Naive thymus-derived CD8-positive, alpha-beta T cell (primary cell): ENCODE data around the gene SNRPA. TPM values are rescaled to one million over a fixed set of nuclear protein-coding genes. Genes with fewer than 3 reads are reported as not detected.
A peak's percentile ranks its signal among the peaks of the same experiment; 100 is the strongest.
"Not testable (repeated sequence)": the region's sequence is repeated elsewhere in the genome, so short reads cannot be mapped to it uniquely, and the experiment has no call there.

Experiments
- ATAC-seq, 2 donors: fragments of 150-1000 bp; cut with Tn5 transposase in 1 of 2; sonication (Bioruptor Pico), chemical (Tn5 transposase) in 1 of 2; 1 replicate in 1 of 2; 2 replicates in 1 of 2; pipeline ENCODE4 v1.10.0; 2021; ENCODE audit warnings: mild to moderate bottlenecking in 2 of 2, moderate library complexity in 2 of 2
- POLR2A ChIA-PET: fragments of 350-600 bp; sonication (Branson Sonifier 250); formaldehyde crosslinking; loops from one replicate; lab custom pipeline; 2021; ENCODE audit warnings: antibody characterized with exemption; lab: Charles Lee
- DNase-seq, 10 donors: peaks; one replicate each; pipeline versions ENCODE4 v3.0.0 to v3.0.0-alpha.2; 2020 to 2022
- H3K27ac Mint-ChIP-seq, 10 donors: one replicate each; pipeline ENCODE4 v1.8.0; 2020 to 2022; ENCODE audit warnings: mild to moderate bottlenecking in 10 of 10, mixed read lengths in 10 of 10, moderate library complexity in 4 of 10, inconsistent platforms in 1 of 10
- H3K27me3 Mint-ChIP-seq, 5 donors: one replicate each; pipeline ENCODE4 v1.8.0; 2021 to 2022; ENCODE audit warnings: mixed read lengths in 5 of 5
- H3K36me3 Mint-ChIP-seq, 3 donors: one replicate each; pipeline ENCODE4 v1.8.0; 2020 to 2022; ENCODE audit warnings: mixed read lengths in 3 of 3, mild to moderate bottlenecking in 2 of 3, inconsistent platforms in 1 of 3
- H3K4me1 Mint-ChIP-seq, 4 donors: one replicate each; pipeline ENCODE4 v1.8.0; 2021 to 2022; ENCODE audit warnings: mixed read lengths in 4 of 4
- H3K4me3 Mint-ChIP-seq, 10 donors: one replicate each; pipeline ENCODE4 v1.8.0; 2020 to 2022; ENCODE audit warnings: mild to moderate bottlenecking in 10 of 10, mixed read lengths in 10 of 10, moderate library complexity in 6 of 10, inconsistent platforms in 1 of 10
- H3K9me3 Mint-ChIP-seq, 9 donors: one replicate each; pipeline ENCODE4 v1.8.0; 2020 to 2022; ENCODE audit warnings: mixed read lengths in 9 of 9, mild to moderate bottlenecking in 3 of 9, inconsistent platforms in 1 of 9, moderate library complexity in 1 of 9
- polyA plus RNA-seq, 3 donors: library from polyadenylated mRNA; unstranded; fragments of 300-500 nt; fragmentation: Illumina TruSeq; gene quantifications; one replicate each; pipeline ENCODE4 v1.2.3, GENCODE V29; 2021
- total RNA-seq, 8 experiments: library from RNA in 2 of 8; stranded (reverse) in 2 of 8; gene quantifications; one replicate each; pipeline ENCODE4 v1.2.3 and lab custom pipeline; 2021 to 2026

The SNRPA gene
- total and polyA plus RNA-seq, 5 experiments from 2014 or later = 45.9 to 68.2 (median 62.3) TPM

- peaks cover 18 to 48% (median 34%) of the 10 kb centered on the region in 4 donors for H3K4me1 Mint-ChIP-seq
Observed at GRCh38 chr19:40768869-40769268, 17.9 kb downstream of the SNRPA start.

DNA sequence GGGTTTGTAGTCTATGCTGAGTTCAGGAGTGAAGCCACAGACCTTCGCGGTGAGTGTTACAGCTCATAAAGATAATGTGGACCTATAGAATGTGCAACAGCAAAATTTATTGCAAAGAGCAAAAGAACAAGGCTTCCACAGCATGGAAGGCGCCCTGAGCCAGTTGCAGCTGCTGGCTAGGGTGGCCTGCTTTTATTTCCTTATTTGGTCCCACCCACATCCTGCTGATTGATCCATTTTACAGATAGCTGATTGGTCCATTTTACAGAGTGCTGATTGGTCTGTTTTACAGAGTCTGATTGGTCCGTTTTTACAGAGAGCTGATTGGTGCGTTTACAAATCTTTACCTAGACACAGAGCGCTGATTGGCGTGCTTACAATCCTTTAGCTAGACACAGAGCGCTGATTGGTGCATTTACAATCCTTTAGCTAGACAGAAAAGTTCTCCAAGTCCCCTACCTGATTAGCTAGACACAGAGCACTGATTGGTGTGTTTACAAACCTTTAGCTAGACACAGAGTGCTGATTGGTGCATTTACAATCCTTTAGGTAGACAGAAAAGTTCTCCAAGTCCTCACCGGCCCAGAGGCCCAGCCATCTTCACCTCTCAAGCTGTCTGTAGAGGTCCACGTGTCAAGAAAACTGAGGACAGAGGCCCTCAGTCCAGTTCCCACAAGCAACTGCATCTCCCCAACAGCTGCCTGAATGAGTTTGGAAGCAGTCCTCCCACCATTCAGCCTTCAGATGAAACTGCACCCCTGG is 20.3 kb downstream of the SNRPA start:
- peak; percentile 46 to 74 for ATAC-seq
- peaks cover 8 to 28% (median 14%) of the 10 kb centered on the region in 4 donors for H3K4me1 Mint-ChIP-seq
- DNase-seq = peak in 2 of 10 donors; percentile 41 to 52
- not testable (repeated sequence) for H3K9me3 Mint-ChIP-seq, H3K27me3 Mint-ChIP-seq
- POLR2A ChIA-PET = interaction anchor here (0.5 to 1.6 kb wide), 6 partner anchors 11 to 373 kb away, joined by 3 to 5 read pairs (median 4); partner anchors contain the start of gene ACTMAP
- H3K4me3 Mint-ChIP-seq = peak overlapping the region in 3 of 10 donors; percentile 16 to 41 (median 26)
- peaks cover 3 to 17% (median 6%) of the 10 kb centered on the region in 3 donors for H3K36me3 Mint-ChIP-seq
- H3K27ac Mint-ChIP-seq = peak overlapping the region; percentile 24 to 86 (median 51)

More at GRCh38 chr19:40768869-40769268, 17.9 kb downstream of the SNRPA start:
- peaks cover 0 to 4% (median 0%) of the 10 kb centered on the region in 9 donors for H3K9me3 Mint-ChIP-seq
- POLR2A ChIA-PET = interaction anchor here (1.4 kb wide), 1 partner anchor 9 kb away, joined by 4 read pairs; the partner anchor contains the start of gene RAB4B
- no peak for DNase-seq
- peaks cover 9 to 40% (median 17%) of the 10 kb centered on the region in 3 donors for H3K36me3 Mint-ChIP-seq
- no peak overlapping the region for H3K4me3 Mint-ChIP-seq
- H3K27me3 Mint-ChIP-seq = no peaks in the 10 kb centered on the region
- peak overlapping the region in 3 of 10 donors; percentile 31 to 70 (median 49) for H3K27ac Mint-ChIP-seq
- ATAC-seq = no peak

DNA sequence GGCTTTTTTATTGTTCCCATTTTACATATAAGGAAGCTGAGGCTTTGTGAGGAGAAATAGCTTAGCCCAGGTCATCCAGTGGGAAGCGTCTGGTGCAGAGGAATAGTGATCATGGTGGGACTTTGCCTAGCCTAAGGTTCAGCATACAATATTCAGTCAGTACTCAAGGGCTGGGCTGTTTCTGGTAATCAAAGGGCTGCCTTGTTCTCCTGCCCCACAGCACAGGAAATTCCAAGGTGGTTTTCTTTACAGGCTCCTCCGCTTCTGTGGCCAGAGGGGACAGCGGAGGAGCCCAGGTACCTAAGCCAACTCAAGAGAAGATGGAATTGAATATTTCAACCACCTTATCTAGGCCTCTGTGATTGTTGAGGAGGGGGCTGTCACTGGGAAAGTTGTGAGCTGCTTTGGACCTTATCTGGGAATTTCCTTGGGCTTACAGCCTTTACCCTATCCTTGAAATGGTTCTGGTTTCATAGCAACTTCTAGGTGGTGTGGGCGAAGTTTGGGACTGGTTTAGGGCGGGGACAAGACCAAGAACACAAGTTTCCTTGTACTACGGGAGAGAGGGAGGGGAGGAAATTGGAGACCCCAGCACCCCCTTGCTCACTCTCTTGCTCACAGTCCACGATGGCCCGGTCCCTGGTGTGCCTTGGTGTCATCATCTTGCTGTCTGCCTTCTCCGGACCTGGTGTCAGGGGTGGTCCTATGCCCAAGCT is 24.1 kb downstream of the SNRPA start, which contains the start of gene MIA:
Gene MIA, plus strand, starts transcription at position 606 of the 716 bp plus-strand sequence. Its CDS starts 22 bp downstream, at position 628.
- POLR2A ChIA-PET = interaction anchor here (1.2 to 6.4 kb wide), 2 partner anchors 15 to 26 kb away, joined by 3 to 301 read pairs; partner anchors contain the start of gene EGLN2
- peaks cover 0 to 2% (median 0%) of the 10 kb centered on the region in 5 donors for H3K27me3 Mint-ChIP-seq
- DNase-seq (no peak), ATAC-seq (no peak)
- peaks cover 3 to 9% (median 6%) of the 10 kb centered on the region in 3 donors for H3K36me3 Mint-ChIP-seq
- peaks cover 0 to 4% (median 0%) of the 10 kb centered on the region in 9 donors for H3K9me3 Mint-ChIP-seq
- peak within 1 kb of the TSS in 3 of 10 donors; percentile 19 to 44 (median 40) for H3K4me3 Mint-ChIP-seq
- H3K4me1 Mint-ChIP-seq = peaks cover 19 to 45% (median 41%) of the 10 kb centered on the region in 4 donors
- H3K27ac Mint-ChIP-seq = peak within 1 kb of the TSS in 7 of 10 donors; percentile 58 to 99 (median 80)

DNA sequence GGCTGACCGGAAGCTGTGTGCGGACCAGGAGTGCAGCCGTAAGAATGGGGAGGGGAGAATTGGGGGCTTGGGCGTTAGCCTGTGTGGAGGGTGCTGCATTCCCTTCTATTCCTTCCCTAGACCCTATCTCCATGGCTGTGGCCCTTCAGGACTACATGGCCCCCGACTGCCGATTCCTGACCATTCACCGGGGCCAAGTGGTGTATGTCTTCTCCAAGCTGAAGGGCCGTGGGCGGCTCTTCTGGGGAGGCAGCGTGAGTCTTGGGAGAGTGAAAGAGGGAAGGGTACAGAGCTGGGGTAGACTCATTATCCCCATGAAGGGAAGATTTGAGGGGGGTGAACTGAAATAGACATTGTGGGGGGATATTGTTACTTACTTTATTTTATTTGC is 24.6 kb downstream of the SNRPA start:
- H3K9me3 Mint-ChIP-seq = peaks cover 0 to 4% (median 0%) of the 10 kb centered on the region in 9 donors
- ATAC-seq = no peak
- peaks cover 21 to 48% (median 42%) of the 10 kb centered on the region in 4 donors for H3K4me1 Mint-ChIP-seq
- H3K27me3 Mint-ChIP-seq = peaks cover 0 to 2% (median 0%) of the 10 kb centered on the region in 5 donors
- DNase-seq = no peak
- peak overlapping the region in 2 of 10 donors; percentile 11 to 44 for H3K4me3 Mint-ChIP-seq
- peaks cover 3 to 13% (median 6%) of the 10 kb centered on the region in 3 donors for H3K36me3 Mint-ChIP-seq
- POLR2A ChIA-PET = interaction anchor here (6.4 kb wide), 1 partner anchor 26 kb away, joined by 301 read pairs; the partner anchor contains the start of gene EGLN2
- H3K27ac Mint-ChIP-seq = peak overlapping the region in 4 of 10 donors; percentile 48 to 82 (median 66)

DNA sequence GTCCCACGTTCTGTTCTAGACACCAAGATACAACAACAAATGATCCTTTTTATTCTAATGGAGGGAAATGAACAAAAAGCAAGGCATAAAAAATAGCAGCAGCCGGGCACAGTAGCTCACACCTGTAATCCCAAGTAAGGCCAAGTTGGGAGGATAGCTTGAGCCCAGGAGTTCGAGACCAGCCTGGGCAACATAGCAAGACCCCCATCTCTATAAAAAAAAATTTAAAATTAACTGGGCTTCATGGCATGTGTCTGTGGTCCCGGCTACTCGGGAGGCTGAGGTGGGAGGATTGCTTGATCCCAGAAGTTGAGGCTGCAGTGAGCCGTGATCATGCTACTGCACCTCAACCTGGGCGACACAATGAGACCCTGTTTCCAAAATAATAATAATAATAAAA is 25.4 kb downstream of the SNRPA start:
- Mint-ChIP-seq H3K4me3 (peak overlapping the region in 4 of 10 donors; percentile 19 to 96 (median 64)), H3K9me3 (no peaks in the 10 kb centered on the region), H3K27me3 (peaks cover 0 to 2% (median 0%) of the 10 kb centered on the region in 5 donors), H3K27ac (peak overlapping the region in 7 of 10 donors; percentile 60 to 100 (median 97)), H3K36me3 (peaks cover 0 to 13% (median under 1%) of the 10 kb centered on the region in 3 donors), H3K4me1 (peaks cover 22 to 43% (median 41%) of the 10 kb centered on the region in 4 donors)
- POLR2A ChIA-PET = interaction anchor here (2.8 to 6.4 kb wide), 5 partner anchors 11 to 60 kb away, joined by 18 to 301 read pairs (median 22); partner anchors contain the start of genes ACTMAP, COQ8B, EGLN2 and ITPKC
- DNase-seq (no peak), ATAC-seq (no peak)

DNA sequence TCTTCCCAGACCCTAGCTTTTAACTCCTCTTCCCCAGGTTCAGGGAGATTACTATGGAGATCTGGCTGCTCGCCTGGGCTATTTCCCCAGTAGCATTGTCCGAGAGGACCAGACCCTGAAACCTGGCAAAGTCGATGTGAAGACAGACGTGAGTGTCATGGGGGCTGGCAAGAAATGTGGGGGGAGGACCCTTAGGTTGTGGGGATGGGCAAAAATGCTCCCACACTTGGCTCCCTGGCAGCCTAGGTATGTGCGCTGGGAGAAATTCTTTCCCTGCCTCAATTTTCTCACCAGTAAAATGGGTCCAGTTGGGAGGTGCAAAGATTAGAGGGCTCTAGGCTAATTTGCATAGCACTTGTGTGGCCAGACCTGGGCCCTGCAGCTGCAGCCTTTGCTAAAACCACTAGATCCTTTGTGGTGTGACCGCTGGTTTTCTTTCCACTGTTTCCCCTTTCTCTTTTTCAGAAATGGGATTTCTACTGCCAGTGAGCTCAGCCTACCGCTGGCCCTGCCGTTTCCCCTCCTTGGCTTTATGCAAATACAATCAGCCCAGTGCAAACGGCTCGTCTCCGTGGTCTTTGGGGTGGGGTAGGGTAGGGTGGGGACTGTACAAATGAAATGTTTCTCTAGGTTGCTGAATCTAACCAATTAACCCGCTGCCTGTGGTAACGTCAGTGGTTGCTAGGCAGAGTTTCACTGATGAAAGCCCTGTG is 26.1 kb downstream of the SNRPA start:
- peaks cover 25 to 45% (median 41%) of the 10 kb centered on the region in 4 donors for H3K4me1 Mint-ChIP-seq
- peaks cover 0 to 2% (median 0%) of the 10 kb centered on the region in 5 donors for H3K27me3 Mint-ChIP-seq
- H3K27ac Mint-ChIP-seq = peak overlapping the region; percentile 89 to 100 (median 98)
- POLR2A ChIA-PET = interaction anchor here (0.6 to 6.4 kb wide), 21 partner anchors 9 to 573 kb away, joined by 3 to 301 read pairs (median 8); partner anchors contain the start of genes ACTMAP, COQ8B, EGLN2 and HNRNPUL1
- DNase-seq (peak; percentile 64 to 96 (median 90)), ATAC-seq (peak; percentile 61 to 72)
- peak overlapping the region; percentile 88 to 97 (median 94) for H3K4me3 Mint-ChIP-seq
- H3K36me3 Mint-ChIP-seq = peaks cover 0 to 19% (median 2%) of the 10 kb centered on the region in 3 donors
- H3K9me3 Mint-ChIP-seq = no peaks in the 10 kb centered on the region

GRCh38 chr19:40777645-40777936 is 26.6 kb downstream of the SNRPA start:
- POLR2A ChIA-PET = interaction anchor here (0.6 to 6.4 kb wide), 30 partner anchors 8 to 572 kb away, joined by 3 to 301 read pairs (median 5); partner anchors contain the start of genes ACTMAP, C19orf47, COQ8B and EGLN2
- Mint-ChIP-seq H3K36me3 (peaks cover 0 to 23% (median 5%) of the 10 kb centered on the region in 3 donors), H3K4me3 (peak overlapping the region; percentile 88 to 97 (median 94)), H3K9me3 (no peaks in the 10 kb centered on the region), H3K27me3 (peaks cover 0 to 2% (median 0%) of the 10 kb centered on the region in 5 donors), H3K27ac (peak overlapping the region; percentile 89 to 100 (median 98)), H3K4me1 (peaks cover 28 to 45% (median 42%) of the 10 kb centered on the region in 4 donors)
- DNase-seq (no peak), ATAC-seq (no peak)

DNA sequence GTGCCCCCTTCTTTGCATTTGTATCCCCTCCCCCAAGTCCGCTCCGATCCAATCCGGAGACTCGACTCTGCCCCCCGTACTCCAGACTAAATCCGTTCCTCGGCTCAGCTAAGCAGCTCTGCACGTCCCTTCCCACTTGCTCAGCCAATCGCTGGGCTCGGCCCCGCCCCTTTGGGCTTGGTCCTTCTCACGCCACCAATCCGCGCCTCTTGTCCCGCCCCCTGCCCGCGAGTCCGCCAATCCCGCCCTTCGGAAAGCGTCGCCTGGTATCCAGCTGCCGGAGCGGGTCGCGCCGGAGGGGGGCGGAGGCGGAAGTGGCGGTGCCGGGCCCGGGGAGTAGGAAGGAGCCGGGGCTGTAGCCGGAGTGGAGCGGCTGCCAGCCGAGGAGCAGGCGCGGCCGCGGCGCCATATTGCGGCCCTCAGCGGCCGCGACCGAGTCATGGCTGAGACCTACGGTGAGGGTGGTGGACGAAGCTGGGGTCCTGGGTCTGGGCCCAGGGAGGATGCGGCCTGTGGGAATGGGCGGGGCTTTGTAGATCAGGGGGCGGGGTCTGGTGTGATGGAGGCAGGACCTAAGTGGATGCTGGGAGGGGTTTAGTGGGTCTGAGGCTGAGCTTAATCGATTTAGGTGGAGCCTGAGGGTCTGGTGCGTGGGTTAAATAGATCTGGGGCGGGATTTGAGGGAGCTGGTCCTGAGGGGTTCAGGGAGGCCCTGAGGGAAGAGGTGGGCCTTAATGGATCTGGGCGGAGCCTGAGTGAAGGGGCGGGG is 27.1 kb downstream of the SNRPA start, which contains the start of gene RAB4B:
Gene RAB4B, plus strand, starts transcription at position 311 of the 769 bp plus-strand sequence. Its CDS starts 129 bp downstream, at position 440.
- H3K9me3 Mint-ChIP-seq = no peaks in the 10 kb centered on the region
- DNase-seq = peak; percentile 99 to 100 (median 100)

GRCh38 chr19:40778706-40779284 is 27.8 kb downstream of the SNRPA start:
- no peaks in the 10 kb centered on the region for H3K9me3 Mint-ChIP-seq
- H3K27ac Mint-ChIP-seq = peak overlapping the region; percentile 89 to 100 (median 98)
- H3K36me3 Mint-ChIP-seq = peaks cover 0 to 28% (median 5%) of the 10 kb centered on the region in 3 donors
- peaks cover 30 to 46% (median 43%) of the 10 kb centered on the region in 4 donors for H3K4me1 Mint-ChIP-seq
- ATAC-seq = no peak
- H3K27me3 Mint-ChIP-seq = peaks cover 0 to 2% (median 0%) of the 10 kb centered on the region in 5 donors
- POLR2A ChIA-PET = interaction anchor here (0.6 to 6.4 kb wide), 24 partner anchors 9 to 485 kb away, joined by 3 to 301 read pairs (median 8); partner anchors contain the start of genes ACTMAP, C19orf47, COQ8B and EGLN2
- DNase-seq = no peak
- peak overlapping the region; percentile 88 to 97 (median 94) for H3K4me3 Mint-ChIP-seq

More for the DNA sequence above, 27.1 kb downstream of the SNRPA start, which contains the start of gene RAB4B:
- POLR2A ChIA-PET = interaction anchor here (0.6 to 6.4 kb wide), 30 partner anchors 9 to 524 kb away, joined by 3 to 301 read pairs (median 6); partner anchors contain the start of genes ACTMAP, C19orf47, COQ8B and EGLN2
- H3K36me3 Mint-ChIP-seq = peaks cover 0 to 24% (median 5%) of the 10 kb centered on the region in 3 donors
- peaks cover 28 to 44% (median 42%) of the 10 kb centered on the region in 4 donors for H3K4me1 Mint-ChIP-seq
- H3K27me3 Mint-ChIP-seq = peaks cover 0 to 2% (median 0%) of the 10 kb centered on the region in 5 donors
- peak within 1 kb of the TSS; percentile 88 to 97 (median 94) for H3K4me3 Mint-ChIP-seq
- peak; percentile 85 to 86 for ATAC-seq
- H3K27ac Mint-ChIP-seq = peak within 1 kb of the TSS; percentile 89 to 100 (median 98)

DNA sequence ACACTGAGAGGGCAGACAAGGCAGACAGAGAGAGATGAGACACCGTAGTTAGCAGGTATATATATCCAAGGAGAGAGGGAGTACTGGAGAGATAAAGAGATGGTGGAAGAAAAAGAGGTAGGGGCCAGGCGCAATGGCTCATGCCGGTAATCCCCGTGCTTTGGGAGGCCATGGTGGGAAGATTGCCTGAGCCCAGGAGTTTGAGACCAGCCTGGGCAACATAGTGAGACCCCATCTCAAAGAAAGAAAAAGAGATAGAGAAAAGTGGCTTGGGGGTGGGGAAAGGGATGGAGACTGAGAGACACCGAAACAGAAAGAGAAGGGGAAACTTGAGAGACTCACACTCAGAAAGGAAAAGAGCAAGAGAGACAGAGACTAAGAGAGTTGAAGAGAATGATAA is 29.6 kb downstream of the SNRPA start:
- H3K27ac Mint-ChIP-seq = peak overlapping the region in 8 of 10 donors; percentile 24 to 80 (median 66)

More for the DNA sequence above, 29.6 kb downstream of the SNRPA start:
- Mint-ChIP-seq H3K4me3 (peak overlapping the region in 2 of 10 donors; percentile 0 to 4), H3K27me3 (peaks cover 0 to 2% (median 0%) of the 10 kb centered on the region in 5 donors), H3K36me3 (peaks cover 0 to 36% (median 5%) of the 10 kb centered on the region in 3 donors), H3K4me1 (peaks cover 31 to 45% (median 42%) of the 10 kb centered on the region in 4 donors), H3K9me3 (no peaks in the 10 kb centered on the region)
- DNase-seq (no peak), ATAC-seq (no peak)
- POLR2A ChIA-PET = interaction anchor here (6.4 kb wide), 1 partner anchor 21 kb away, joined by 301 read pairs; the partner anchor contains the start of gene EGLN2
